Spleen (tissue), 11 donors: ENCODE results near the gene NRDE2. TPM values are rescaled to one million over a fixed set of nuclear protein-coding genes. Genes with fewer than 3 reads are reported as not detected.

Experiments used
- DNase-seq: peaks from one replicate; pipeline ENCODE4 v3.0.0-alpha.2; 2020
- H3K27ac ChIP-seq, 8 donors: fragments of 200-600 bp; sonication (generic) in 7 of 8; 1 replicate in 4 of 8; 2 replicates in 4 of 8; pipeline versions ENCODE4 v1.5.0 to v1.8.0; 2016 to 2021; ENCODE audit warnings: inconsistent platforms in 4 of 8, mild to moderate bottlenecking in 4 of 8, moderate library complexity in 1 of 8
- H3K27me3 ChIP-seq, 7 donors: fragments of 200-600 bp; sonication (generic) in 6 of 7; replicated peaks in 1 of 7; 1 replicate in 4 of 7; 2 replicates in 3 of 7; pipeline versions ENCODE4 v1.5.0 to v1.8.0; 2016 to 2021; ENCODE audit warnings: inconsistent platforms in 3 of 7, mild to moderate bottlenecking in 1 of 7
- H3K36me3 ChIP-seq, 6 donors: fragments of 200-600 bp; sonication (generic) in 5 of 6; 1 replicate in 4 of 6; 2 replicates in 2 of 6; pipeline versions ENCODE4 v1.5.0 to v1.8.0; 2016 to 2021; ENCODE audit warnings: inconsistent platforms in 2 of 6
- H3K4me1 ChIP-seq, 6 donors: fragments of 200-600 bp; sonication (generic) in 5 of 6; 1 replicate in 3 of 6; 2 replicates in 3 of 6; pipeline versions ENCODE4 v1.5.0 to v1.8.0; 2016 to 2021; ENCODE audit warnings: inconsistent platforms in 3 of 6
- H3K4me3 ChIP-seq, 8 donors: fragments of 200-600 bp; sonication (generic) in 7 of 8; 1 replicate in 4 of 8; 2 replicates in 4 of 8; pipeline versions ENCODE4 v1.5.0 to v1.8.0; 2016 to 2021; ENCODE audit warnings: inconsistent platforms in 4 of 8, mild to moderate bottlenecking in 4 of 8, moderate library complexity in 2 of 8
- H3K9me3 ChIP-seq, 8 donors: fragments of 200-600 bp; sonication (generic) in 7 of 8; 1 replicate in 4 of 8; 2 replicates in 4 of 8; pipeline versions ENCODE4 v1.5.0 to v1.8.0; 2016 to 2021; ENCODE audit warnings: inconsistent platforms in 4 of 8
- POLR2A ChIP-seq, 3 donors: fragments of 450-650 bp; IDR thresholded peaks; one replicate each; pipeline ENCODE4 v1.5.1; 2017; ENCODE audit warnings: antibody characterized with exemption in 3 of 3, mild to moderate bottlenecking in 1 of 3
- POLR2AphosphoS5 ChIP-seq, 3 donors: sonication (generic); formaldehyde crosslinking; IDR thresholded peaks; one replicate each; pipeline ENCODE4 v1.5.1; 2017; ENCODE audit warnings: antibody characterized with exemption in 3 of 3
- WGBS, 5 donors: extraction: QIAGEN DNeasy Blood & Tissue Kit in 3 of 5; methylation state at CpG; one replicate each; pipeline versions ENCODE4 v1.1.5 to v1.1.7; 2013 to 2018; 5-methylcytosine and 5-hydroxymethylcytosine counted together
- intact Hi-C: fragments of 100-400 bp; cut with DNase I; formaldehyde crosslinking; loops from one replicate; pipeline ENCODE4 v1.15.0; 2023; ENCODE audit warnings: low total_unique reads
- polyA plus RNA-seq, 3 donors: library from polyadenylated mRNA; stranded (reverse); fragments of 200-250 nt; gene quantifications; one replicate each; pipeline ENCODE4 v1.2.1, GENCODE V29; 2013
- total RNA-seq, 7 donors: library from RNA; depleted of rRNA in 3 of 7; stranded (reverse); fragments of >200 nt in 3 of 7; fragmentation: NEBNext Ultra II Directional in 4 of 7; extraction: Animal tissue kit (Norgen Biotek cat#: 25700) in 4 of 7; gene quantifications; one replicate each; pipeline versions ENCODE4 v1.1.0 to v1.2.1, GENCODE V29; 2016 to 2021
- TF ChIP-seq, protein P1 (sequence below), 11 experiments: fragments of 200-600 bp in 7 of 11; fragments of 450-650 bp in 4 of 11; sonication (generic) in 4 of 11; IDR thresholded peaks in 8 of 11; conservative IDR thresholded peaks in 3 of 11; 1 replicate in 7 of 11; 2 replicates in 4 of 11; pipeline versions ENCODE4 v1.4.0 to v1.8.0; 2016 to 2021; ENCODE audit warnings: antibody characterized with exemption in 11 of 11, inconsistent platforms in 4 of 11, mild to moderate bottlenecking in 1 of 11
- donor health status: healthy with polysubstance abuse.
- donor health status: DM: no; HTN: no; CAD: no; lungs with moderate emphysema.
- donor health status: DM: no; HTN: no; CAD: no.
- donor health status: Bipolar disorder and iron deficiency.
- donor health status: healthy.
- donor health status: DM: no; HTN: no; CAD: no.
- donor health status: DM: yes; HTN: yes; CAD: no.

Gene NRDE2
- total and polyA plus RNA-seq, 10 donors, result 6.3 to 28.9 (median 17.0) TPM

- Histone ChIP-seq H3K27me3 (peaks cover 0 to 51% (median 4%) of the 10 kb centered on the region in 7 donors), H3K4me1 (peaks cover 0 to 7% (median 0%) of the 10 kb centered on the region in 6 donors), H3K36me3 (no peaks in the 10 kb centered on the region), H3K4me3 (no peak overlapping the region), H3K9me3 (no peaks in the 10 kb centered on the region), H3K27ac (no peak overlapping the region)
- TF ChIP-seq POLR2A (IDR thresholded peaks at IDR 0.05) (no peak), POLR2AphosphoS5 (IDR thresholded peaks at IDR 0.05) (no peak)
- TF ChIP-seq, protein P1, sequence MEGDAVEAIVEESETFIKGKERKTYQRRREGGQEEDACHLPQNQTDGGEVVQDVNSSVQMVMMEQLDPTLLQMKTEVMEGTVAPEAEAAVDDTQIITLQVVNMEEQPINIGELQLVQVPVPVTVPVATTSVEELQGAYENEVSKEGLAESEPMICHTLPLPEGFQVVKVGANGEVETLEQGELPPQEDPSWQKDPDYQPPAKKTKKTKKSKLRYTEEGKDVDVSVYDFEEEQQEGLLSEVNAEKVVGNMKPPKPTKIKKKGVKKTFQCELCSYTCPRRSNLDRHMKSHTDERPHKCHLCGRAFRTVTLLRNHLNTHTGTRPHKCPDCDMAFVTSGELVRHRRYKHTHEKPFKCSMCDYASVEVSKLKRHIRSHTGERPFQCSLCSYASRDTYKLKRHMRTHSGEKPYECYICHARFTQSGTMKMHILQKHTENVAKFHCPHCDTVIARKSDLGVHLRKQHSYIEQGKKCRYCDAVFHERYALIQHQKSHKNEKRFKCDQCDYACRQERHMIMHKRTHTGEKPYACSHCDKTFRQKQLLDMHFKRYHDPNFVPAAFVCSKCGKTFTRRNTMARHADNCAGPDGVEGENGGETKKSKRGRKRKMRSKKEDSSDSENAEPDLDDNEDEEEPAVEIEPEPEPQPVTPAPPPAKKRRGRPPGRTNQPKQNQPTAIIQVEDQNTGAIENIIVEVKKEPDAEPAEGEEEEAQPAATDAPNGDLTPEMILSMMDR (IDR thresholded peaks at IDR 0.05 in 8 of 11, conservative IDR thresholded peaks at IDR 0.05 in 3 of 11), result no peak
- 64 to 79% (median 76%) methylated on average over 2 of the region's 2 CpGs for WGBS, 5 donors
- intact Hi-C loops, result no loop called here
- DNase-seq, result no peak
Measured at GRCh38 chr14:90336985-90337384, 5.2 kb upstream of the NRDE2 start.

- 79 to 89% (median 86%) methylated on average over 3 of the region's 3 CpGs for WGBS, 5 donors
- no peak overlapping the region for H3K27ac ChIP-seq
- no peaks in the 10 kb centered on the region for H3K9me3 ChIP-seq
- no peak overlapping the region for H3K4me3 ChIP-seq
- TF ChIP-seq POLR2A (IDR thresholded peaks at IDR 0.05), result no peak
- TF ChIP-seq, protein P1 (IDR thresholded peaks at IDR 0.05 in 8 of 11, conservative IDR thresholded peaks at IDR 0.05 in 3 of 11), result no peak
- no peak for TF ChIP-seq POLR2AphosphoS5 (IDR thresholded peaks at IDR 0.05)
- H3K27me3 ChIP-seq, result peaks cover 0 to 51% (median 4%) of the 10 kb centered on the region in 7 donors
- intact Hi-C loops, result no loop called here
- no peaks in the 10 kb centered on the region for H3K36me3 ChIP-seq
- H3K4me1 ChIP-seq, result peaks cover 0 to 10% (median under 1%) of the 10 kb centered on the region in 6 donors
- no peak for DNase-seq
Measured at GRCh38 chr14:90336401-90336800, 4.7 kb upstream of the NRDE2 start.

GRCh38 chr14:90332271-90332584 lies 487 bp upstream of the NRDE2 start:
- 46 to 56% (median 53%) methylated on average over 6 of the region's 6 CpGs for WGBS, 5 donors
- peak overlapping the region; percentile 60 to 93 (median 70) for H3K4me3 ChIP-seq

More at GRCh38 chr14:90332271-90332584, 487 bp upstream of the NRDE2 start:
- H3K36me3 ChIP-seq, result no peaks in the 10 kb centered on the region
- H3K27me3 ChIP-seq, result peaks cover 0 to 28% (median 0%) of the 10 kb centered on the region in 7 donors
- no peaks in the 10 kb centered on the region for H3K9me3 ChIP-seq
- no peak for DNase-seq
- peak overlapping the region in 7 of 8 donors; percentile 80 to 91 (median 89) for H3K27ac ChIP-seq
- intact Hi-C loops, result no loop called here
- TF ChIP-seq, protein P1 (IDR thresholded peaks at IDR 0.05 in 8 of 11, conservative IDR thresholded peaks at IDR 0.05 in 3 of 11), result no peak
- TF ChIP-seq POLR2AphosphoS5 (IDR thresholded peaks at IDR 0.05) (no peak), POLR2A (IDR thresholded peaks at IDR 0.05) (no peak)
- peaks cover 9 to 35% (median 20%) of the 10 kb centered on the region in 6 donors for H3K4me1 ChIP-seq
